BLaER1 (cell line): ENCODE results near the gene ABCB11.
A peak's percentile ranks its signal among the peaks of the same experiment; 100 is the strongest.

ENCODE experiments used
- H3K27ac ChIP-seq: shearing (Covaris generic); formaldehyde crosslinking; 2 replicates; pipeline ENCODE4 v1.8.1; 2022
- H3K27me3 ChIP-seq: shearing (Covaris generic); formaldehyde crosslinking; 2 replicates; pipeline ENCODE4 v1.8.1; 2022
- H3K36me3 ChIP-seq: shearing (Covaris generic); formaldehyde crosslinking; 2 replicates; pipeline ENCODE4 v1.8.1; 2022
- H3K4me1 ChIP-seq: shearing (Covaris generic); formaldehyde crosslinking; 2 replicates; pipeline ENCODE4 v1.8.1; 2022
- H3K4me2 ChIP-seq: shearing (Covaris generic); formaldehyde crosslinking; 2 replicates; pipeline ENCODE4 v1.8.1; 2022
- H3K4me3 ChIP-seq: shearing (Covaris generic); formaldehyde crosslinking; 2 replicates; pipeline ENCODE4 v1.8.1; 2022
- H3K9ac ChIP-seq: shearing (Covaris generic); formaldehyde crosslinking; 2 replicates; pipeline ENCODE4 v1.8.1; 2022
- H3K9me3 ChIP-seq: shearing (Covaris generic); formaldehyde crosslinking; 2 replicates; pipeline ENCODE4 v1.8.1; 2022
- H4K20me1 ChIP-seq: shearing (Covaris generic); formaldehyde crosslinking; 2 replicates; pipeline ENCODE4 v1.8.1; 2022
- Cebpa-rat ChIP-seq: shearing (Covaris generic); IDR thresholded peaks from 2 replicates; pipeline ENCODE4 v1.8.1; 2022

ABCB11 gene

GRCh38 chr2:168961450-168962229 lies 69.5 kb downstream of the ABCB11 start:
- H3K4me3 ChIP-seq = no peak overlapping the region
- TF ChIP-seq Cebpa-rat = peak; percentile 24; the same call in 1 of the 2 replicates
- no peaks in the 10 kb centered on the region for H3K4me1 ChIP-seq
- no peak overlapping the region for H3K9ac ChIP-seq
- H3K27me3 ChIP-seq = no peaks in the 10 kb centered on the region
- H4K20me1 ChIP-seq = no peaks in the 10 kb centered on the region
- no peak overlapping the region for H3K27ac ChIP-seq
- H3K4me2 ChIP-seq = no peak overlapping the region
- H3K36me3 ChIP-seq = no peaks in the 10 kb centered on the region
- no peaks in the 10 kb centered on the region for H3K9me3 ChIP-seq

- H3K4me2 ChIP-seq = no peak overlapping the region
- no peaks in the 10 kb centered on the region for H4K20me1 ChIP-seq
- peaks cover 7% of the 10 kb centered on the region; the same call in 1 of the 2 replicates for H3K9me3 ChIP-seq
- H3K4me1 ChIP-seq = no peaks in the 10 kb centered on the region
- H3K4me3 ChIP-seq = no peak overlapping the region
- H3K27me3 ChIP-seq = no peaks in the 10 kb centered on the region
- TF ChIP-seq Cebpa-rat = no peak
- no peaks in the 10 kb centered on the region for H3K36me3 ChIP-seq
- no peak overlapping the region for H3K27ac ChIP-seq
- H3K9ac ChIP-seq = no peak overlapping the region
Observed at GRCh38 chr2:168956392-168956791, 74.7 kb downstream of the ABCB11 start.

GRCh38 chr2:168955321-168955720 lies 75.8 kb downstream of the ABCB11 start:
- H3K27me3 ChIP-seq = no peaks in the 10 kb centered on the region
- H3K27ac ChIP-seq = no peak overlapping the region
- no peak overlapping the region for H3K9ac ChIP-seq
- no peak overlapping the region for H3K4me2 ChIP-seq
- H4K20me1 ChIP-seq = no peaks in the 10 kb centered on the region
- H3K36me3 ChIP-seq = no peaks in the 10 kb centered on the region
- H3K4me3 ChIP-seq = no peak overlapping the region
- H3K9me3 ChIP-seq = peaks cover 7% of the 10 kb centered on the region; the same call in 1 of the 2 replicates
- no peaks in the 10 kb centered on the region for H3K4me1 ChIP-seq
- TF ChIP-seq Cebpa-rat = no peak

GRCh38 chr2:168954256-168954655 lies 76.9 kb downstream of the ABCB11 start:
- Histone ChIP-seq H3K36me3 (no peaks in the 10 kb centered on the region), H3K9me3 (peaks cover 14% of the 10 kb centered on the region; the same call in 1 of the 2 replicates), H3K4me3 (no peak overlapping the region), H3K4me1 (no peaks in the 10 kb centered on the region), H3K27ac (no peak overlapping the region), H3K9ac (no peak overlapping the region), H3K4me2 (no peak overlapping the region), H3K27me3 (no peaks in the 10 kb centered on the region), H4K20me1 (no peaks in the 10 kb centered on the region)
- no peak for TF ChIP-seq Cebpa-rat

GRCh38 chr2:168952424-168952823 lies 78.7 kb downstream of the ABCB11 start:
- Histone ChIP-seq H3K27ac (no peak overlapping the region), H3K9ac (no peak overlapping the region), H3K4me1 (no peaks in the 10 kb centered on the region), H3K4me3 (no peak overlapping the region), H3K36me3 (no peaks in the 10 kb centered on the region), H3K4me2 (no peak overlapping the region), H3K27me3 (no peaks in the 10 kb centered on the region), H4K20me1 (no peaks in the 10 kb centered on the region), H3K9me3 (peaks cover 15% of the 10 kb centered on the region; the same call in 1 of the 2 replicates)
- no peak for TF ChIP-seq Cebpa-rat

- Histone ChIP-seq H3K27me3 (no peaks in the 10 kb centered on the region), H3K4me1 (no peaks in the 10 kb centered on the region), H3K9me3 (peaks cover 15% of the 10 kb centered on the region; the same call in 1 of the 2 replicates), H3K4me3 (no peak overlapping the region), H3K36me3 (no peaks in the 10 kb centered on the region), H4K20me1 (no peaks in the 10 kb centered on the region), H3K27ac (no peak overlapping the region), H3K9ac (no peak overlapping the region), H3K4me2 (no peak overlapping the region)
- TF ChIP-seq Cebpa-rat = no peak
Observed at GRCh38 chr2:168951871-168952270, 79.3 kb downstream of the ABCB11 start.

GRCh38 chr2:168949324-168949723 lies 81.8 kb downstream of the ABCB11 start:
- Histone ChIP-seq H3K4me3 (no peak overlapping the region), H4K20me1 (no peaks in the 10 kb centered on the region), H3K4me1 (no peaks in the 10 kb centered on the region), H3K9me3 (peaks cover 15% of the 10 kb centered on the region; the same call in 1 of the 2 replicates), H3K9ac (no peak overlapping the region), H3K4me2 (no peak overlapping the region), H3K27me3 (no peaks in the 10 kb centered on the region), H3K27ac (no peak overlapping the region), H3K36me3 (no peaks in the 10 kb centered on the region)
- no peak for TF ChIP-seq Cebpa-rat

GRCh38 chr2:168948621-168949212 lies 82.4 kb downstream of the ABCB11 start:
- Histone ChIP-seq H3K4me1 (no peaks in the 10 kb centered on the region), H3K36me3 (no peaks in the 10 kb centered on the region), H3K9ac (no peak overlapping the region), H4K20me1 (no peaks in the 10 kb centered on the region), H3K27ac (no peak overlapping the region), H3K4me2 (no peak overlapping the region), H3K4me3 (no peak overlapping the region), H3K9me3 (peaks cover 15% of the 10 kb centered on the region; the same call in 1 of the 2 replicates), H3K27me3 (no peaks in the 10 kb centered on the region)
- no peak for TF ChIP-seq Cebpa-rat

GRCh38 chr2:168945508-168945907 lies 85.6 kb downstream of the ABCB11 start:
- TF ChIP-seq Cebpa-rat = no peak
- Histone ChIP-seq H4K20me1 (no peaks in the 10 kb centered on the region), H3K36me3 (no peaks in the 10 kb centered on the region), H3K27ac (no peak overlapping the region), H3K27me3 (no peaks in the 10 kb centered on the region), H3K4me3 (no peak overlapping the region), H3K4me1 (no peaks in the 10 kb centered on the region), H3K4me2 (no peak overlapping the region), H3K9ac (no peak overlapping the region), H3K9me3 (peaks cover 8% of the 10 kb centered on the region; the same call in 1 of the 2 replicates)

- Histone ChIP-seq H3K9ac (no peak overlapping the region), H3K9me3 (no peaks in the 10 kb centered on the region; the same call in 1 of the 2 replicates), H4K20me1 (no peaks in the 10 kb centered on the region), H3K4me2 (no peak overlapping the region), H3K4me3 (no peak overlapping the region), H3K27me3 (no peaks in the 10 kb centered on the region), H3K4me1 (no peaks in the 10 kb centered on the region), H3K27ac (no peak overlapping the region), H3K36me3 (no peaks in the 10 kb centered on the region)
- TF ChIP-seq Cebpa-rat = no peak
Observed at GRCh38 chr2:168944065-168944464, 87.1 kb downstream of the ABCB11 start.
